ENCODE results near the gene STRN3.
A peak's percentile ranks its signal among the peaks of the same experiment; 100 is the strongest.
"Not testable (repeated sequence)": the region's sequence is repeated elsewhere in the genome, so short reads cannot be mapped to it uniquely, and the experiment has no call there.

The STRN3 gene

GRCh38 chr14:30972882-30973582 lies 53.1 kb downstream of the STRN3 start:
- TF ChIP-seq CTCF (IDR thresholded peaks at IDR 0.05; ENCODE audit: borderline replicate concordance, control extremely low read depth, extremely low read depth, insufficient read depth, missing control alignments): no peak
- in situ Hi-C loops (cut with MboI; ENCODE audit: low sequenced_read_pairs, unreplicated experiment): no loop called here

GRCh38 chr14:30972036-30972732 lies 54.0 kb downstream of the STRN3 start:
- DNase-seq (ENCODE audit: low spot score); in situ Hi-C loops (cut with MboI; ENCODE audit: low sequenced_read_pairs, unreplicated experiment): not testable (repeated sequence)

More at GRCh38 chr14:30972882-30973582, 53.1 kb downstream of the STRN3 start:
- no peak for DNase-seq (ENCODE audit: low spot score)

- in situ Hi-C loops (cut with MboI; ENCODE audit: low sequenced_read_pairs, unreplicated experiment): no loop called here
- no peak for DNase-seq (ENCODE audit: low spot score)
- TF ChIP-seq CTCF (IDR thresholded peaks at IDR 0.05; ENCODE audit: borderline replicate concordance, control extremely low read depth, extremely low read depth, insufficient read depth, missing control alignments): no peak
Observed at GRCh38 chr14:30971586-30971985, 54.6 kb downstream of the STRN3 start.

GRCh38 chr14:30969796-30970195 lies 56.4 kb downstream of the STRN3 start:
- in situ Hi-C loops (cut with MboI; ENCODE audit: low sequenced_read_pairs, unreplicated experiment): not testable (repeated sequence)
- peak; percentile 35 for DNase-seq (ENCODE audit: low spot score)

- in situ Hi-C loops (cut with MboI; ENCODE audit: low sequenced_read_pairs, unreplicated experiment); DNase-seq (ENCODE audit: low spot score): not testable (repeated sequence)
Observed at GRCh38 chr14:30967364-30968098, 58.6 kb downstream of the STRN3 start.

GRCh38 chr14:30966415-30967363 lies 59.5 kb downstream of the STRN3 start:
- TF ChIP-seq CTCF (IDR thresholded peaks at IDR 0.05; ENCODE audit: borderline replicate concordance, control extremely low read depth, extremely low read depth, insufficient read depth, missing control alignments): no peak
- no peak for DNase-seq (ENCODE audit: low spot score)
- in situ Hi-C loops (cut with MboI; ENCODE audit: low sequenced_read_pairs, unreplicated experiment): no loop called here

- in situ Hi-C loops (cut with MboI; ENCODE audit: low sequenced_read_pairs, unreplicated experiment); DNase-seq (ENCODE audit: low spot score): not testable (repeated sequence)
Observed at GRCh38 chr14:30965861-30966260, 60.3 kb downstream of the STRN3 start.

- in situ Hi-C loops (cut with MboI; ENCODE audit: low sequenced_read_pairs, unreplicated experiment); DNase-seq (ENCODE audit: low spot score): not testable (repeated sequence)
Observed at GRCh38 chr14:30962537-30962936, 63.6 kb downstream of the STRN3 start.

GRCh38 chr14:30961330-30961729 lies 64.8 kb downstream of the STRN3 start:
- in situ Hi-C loops (cut with MboI; ENCODE audit: low sequenced_read_pairs, unreplicated experiment): no loop called here
- no peak for DNase-seq (ENCODE audit: low spot score)
- no peak for TF ChIP-seq CTCF (IDR thresholded peaks at IDR 0.05; ENCODE audit: borderline replicate concordance, control extremely low read depth, extremely low read depth, insufficient read depth, missing control alignments)
